K562 (cell line): Measurements from ENCODE around the gene OCEL1. TPM values are rescaled to one million over a fixed set of nuclear protein-coding genes. Genes with fewer than 3 reads are reported as not detected.

Experiments used
- BRD9 ChIP-seq: fragments of 450-650 bp; IDR thresholded peaks from 2 replicates; pipeline ENCODE4 v1.6.1; 2018; ENCODE audit warnings: low read depth; ENCODE audit not compliant: partially characterized antibody
- CREB3L1 ChIP-seq: fragments of 450-650 bp; IDR thresholded peaks from 2 replicates; pipeline ENCODE4 v1.6.1; 2014; ENCODE audit warnings: low read depth, mild to moderate bottlenecking, moderate library complexity, borderline replicate concordance
- E2F6 ChIP-seq, 2 experiments: IDR thresholded peaks; 2 replicates each; pipeline ENCODE4 v1.6.1; 2011; ENCODE audit warnings: borderline replicate concordance in 1 of 2, control low read depth in 1 of 2, low read depth in 1 of 2, low read length in 1 of 2, mild to moderate bottlenecking in 1 of 2, mixed read lengths in 1 of 2, moderate library complexity in 1 of 2; ENCODE audit not compliant: insufficient read depth in 1 of 2, insufficient read length in 1 of 2, poor library complexity in 1 of 2, severe bottlenecking in 1 of 2; ENCODE audit errors: extremely low read depth in 1 of 2
- GTF2B ChIP-seq: IDR thresholded peaks from 2 replicates; pipeline ENCODE4 v1.6.1; 2011; ENCODE audit not compliant: insufficient read length; ENCODE audit errors: extremely low read depth
- GTF2F1 ChIP-seq: IDR thresholded peaks from 2 replicates; pipeline ENCODE4 v1.6.1; 2011; ENCODE audit warnings: low read depth, low read length, improper control_type of control experiment
- HLTF ChIP-seq: fragments of 450-650 bp; IDR thresholded peaks from 2 replicates; pipeline ENCODE4 v1.6.1; 2016
- MLLT1 ChIP-seq, 2 experiments: fragments of 450-650 bp; IDR thresholded peaks; 2 replicates each; pipeline ENCODE4 v1.6.1; 2016
- NONO ChIP-seq, 2 experiments: fragments of 200-400 bp in 1 of 2; fragments of 450-650 bp in 1 of 2; formaldehyde crosslinking in 1 of 2; IDR thresholded peaks; 2 replicates each; pipeline ENCODE4 v1.6.1; 2017; ENCODE audit warnings: low read depth in 2 of 2, mild to moderate bottlenecking in 2 of 2, moderate library complexity in 2 of 2, low read length in 1 of 2
- SP1 ChIP-seq: sonication (generic); formaldehyde crosslinking; IDR thresholded peaks from 2 replicates; pipeline ENCODE4 v1.8.1; 2022; ENCODE audit warnings: mild to moderate bottlenecking, missing genetic modification reagents
- ZFP30 ChIP-seq: fragments of 250-450 bp; sonication (Bioruptor Pico); IDR thresholded peaks from 2 replicates; pipeline ENCODE4 v1.8.0; 2022; ENCODE audit warnings: moderate library complexity, mild to moderate bottlenecking, inconsistent platforms, borderline replicate concordance
- ZNF318 ChIP-seq, 2 experiments: fragments of 450-650 bp; IDR thresholded peaks; 2 replicates each; pipeline ENCODE4 v1.6.1; 2016; ENCODE audit warnings: mild to moderate bottlenecking in 2 of 2, borderline replicate concordance in 1 of 2, low read depth in 1 of 2, moderate library complexity in 1 of 2
- ZNF57 ChIP-seq: fragments of 450-650 bp; formaldehyde crosslinking; IDR thresholded peaks from 2 replicates; pipeline ENCODE4 v1.4.0; 2020; ENCODE audit warnings: mild to moderate bottlenecking, moderate library complexity
- polyA plus RNA-seq, 8 experiments: library from polyadenylated mRNA; depleted of rRNA in 4 of 8; stranded (reverse) in 5 of 8; unstranded in 3 of 8; fragments of >200 nt; fragmentation: Nextera tagmentation in 2 of 8; fragmentation: Illumina TruSeq in 1 of 8; extraction: Ambion mirVana in 2 of 8; extraction: Trizol in 1 of 8; gene quantifications; 2 replicates each; pipeline versions ENCODE4 v1.2.1 to v1.2.3, GENCODE V29; 2011 to 2014; ENCODE audit warnings: inconsistent platforms in 1 of 8, missing spikeins in 1 of 8
- total RNA-seq, 7 experiments: library from RNA; depleted of rRNA in 6 of 7; stranded (reverse); fragments of >200 nt in 6 of 7; fragmentation: Illumina TruSeq in 2 of 7; extraction: Trizol in 2 of 7; gene quantifications; 2 replicates each; pipeline versions ENCODE4 v1.2.1 to v1.2.3, GENCODE V29; 2011 to 2021; ENCODE audit warnings: low replicate concordance in 1 of 7

OCEL1 gene
- total and polyA plus RNA-seq, 9 of the 15 experiments (the other 6 are each of a cell fraction or from before 2014, with no cell fraction given) = 8.0 to 38.0 (median 12.4) TPM

GRCh38 chr19:17260842-17261325, 34.9 kb downstream of the OCEL1 start (continued):
- TF ChIP-seq E2F6 (IDR thresholded peaks at IDR 0.05; ENCODE audit: borderline replicate concordance in 1 of 2, extremely low read depth in 1 of 2, insufficient read depth in 1 of 2, insufficient read length in 1 of 2, low read depth in 1 of 2, low read length in 1 of 2, poor library complexity in 1 of 2, severe bottlenecking in 1 of 2) (peak; percentile 56 to 60), GTF2F1 (peak; percentile 64; the same call in 1 of the 2 replicates), ZNF318 (IDR thresholded peaks at IDR 0.05; ENCODE audit: borderline replicate concordance in 1 of 2, low read depth in 1 of 2) (no peak), MLLT1 (IDR thresholded peaks at IDR 0.05) (no peak; a peak in 1 of 4 replicates), SP1 (CRISPR knock-in tag) (peak; percentile 50; the same call in 1 of the 2 replicates), GTF2B (no peak), BRD9 (peak; percentile 73), HLTF (0 out of 2 replicates have a peak, but pooled peaks have one; percentile 33), ZFP30 (no peak), CREB3L1 (peak; percentile 45; the same call in 1 of the 2 replicates), ZNF57 (CRISPR knock-in tag) (no peak), NONO (IDR thresholded peaks at IDR 0.05; ENCODE audit: low read depth in 2 of 2, low read length in 1 of 2) (0 out of 4 replicates have a peak, but pooled peaks of 1 of the 2 experiments have one; percentile 33)
